Measurements from ENCODE around the gene SYDE1. TPM values are rescaled to one million over a fixed set of nuclear protein-coding genes. Genes with fewer than 3 reads are reported as not detected.

Gene SYDE1
- total RNA-seq, 2 experiments from 2014 or later: 0.40 to 0.72 TPM

DNA sequence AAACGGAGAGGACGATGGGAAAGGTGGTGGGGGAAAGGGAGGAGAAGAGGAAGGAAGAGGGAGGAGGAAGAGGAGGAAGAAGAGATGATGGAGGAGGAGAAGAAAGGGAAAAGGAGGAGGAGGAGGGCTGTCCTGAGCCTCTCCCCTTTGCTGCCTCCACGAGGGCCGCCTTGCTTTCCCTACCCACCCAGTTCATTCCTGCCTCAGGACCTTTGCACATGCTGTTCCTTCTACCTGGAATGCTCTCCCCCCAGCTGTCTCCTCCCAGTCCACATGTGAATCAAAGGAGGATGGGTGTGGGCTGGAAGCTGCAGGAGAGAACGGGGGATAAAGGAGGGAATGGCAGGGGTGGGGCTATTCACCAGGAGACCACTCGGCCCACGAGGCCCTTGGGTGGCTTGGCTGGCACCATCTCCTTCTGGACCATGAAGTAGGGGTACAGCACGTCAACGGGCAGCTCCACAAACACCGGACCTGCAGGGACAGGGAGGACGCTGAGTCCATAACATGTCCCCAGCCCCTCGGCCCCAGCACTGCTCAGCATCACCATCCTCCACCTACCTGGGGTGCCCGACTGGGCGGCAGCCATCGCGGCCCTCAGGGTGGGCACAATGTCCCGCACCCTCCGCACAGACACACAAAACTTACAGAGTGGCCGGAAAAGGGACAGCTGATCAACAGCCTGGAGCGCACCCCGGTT lies 15.3 kb downstream of the SYDE1 start:
- POLR2A ChIA-PET: interaction anchor here (0.7 kb wide), 1 partner anchor 876 kb away, joined by 3 read pairs; no protein-coding TSS in a partner anchor
- CTCF ChIA-PET: no interaction called here

DNA sequence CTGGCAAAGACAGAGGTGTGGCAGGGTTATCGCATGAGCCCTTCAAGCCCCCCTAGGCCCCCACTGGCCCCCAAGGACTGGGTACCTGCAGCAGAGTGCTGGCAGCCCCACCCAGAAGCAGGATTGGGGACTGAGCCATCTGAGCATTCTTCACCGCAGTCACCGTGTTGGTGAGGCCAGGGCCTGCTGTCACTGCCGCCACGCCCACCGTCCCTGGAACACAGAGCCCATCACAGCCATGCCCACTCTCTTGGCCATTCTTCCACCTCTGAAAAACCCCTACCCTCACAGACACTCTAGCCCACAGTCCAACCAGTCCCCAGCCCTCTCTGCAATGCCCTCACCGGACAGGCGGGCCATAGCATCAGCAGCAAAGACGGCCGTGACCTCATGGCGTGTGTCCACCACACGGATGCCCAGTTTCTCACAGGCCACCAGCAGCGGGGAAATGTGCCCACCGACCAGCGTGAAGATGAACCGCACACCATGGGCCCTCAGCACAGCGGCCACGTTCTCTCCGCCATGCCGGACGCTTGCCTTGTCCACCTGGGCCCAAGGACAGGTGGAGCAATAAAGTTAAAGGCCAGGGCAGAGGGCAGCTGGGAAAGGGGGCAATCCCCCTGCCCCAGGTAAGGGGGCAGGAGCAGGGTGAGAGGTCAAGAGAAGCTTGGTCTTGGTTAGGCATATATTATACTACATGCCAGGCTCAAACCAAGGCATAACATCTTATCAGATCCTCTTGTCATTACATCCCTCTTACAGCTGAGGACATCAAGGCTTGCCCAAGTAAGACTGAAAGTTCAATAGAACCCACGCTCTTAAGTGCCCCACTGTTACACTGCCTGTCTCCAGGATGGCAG lies 16.1 kb downstream of the SYDE1 start:
- ChIA-PET CTCF (interaction anchor here (0.6 to 1.1 kb wide), 3 partner anchors 11 to 61 kb away, joined by 3 to 4 read pairs (median 3); no protein-coding TSS in a partner anchor), POLR2A (interaction anchor here (0.5 to 0.6 kb wide), 2 partner anchors 32 to 1161 kb away, joined by 3 to 5 read pairs; no protein-coding TSS in a partner anchor)

DNA sequence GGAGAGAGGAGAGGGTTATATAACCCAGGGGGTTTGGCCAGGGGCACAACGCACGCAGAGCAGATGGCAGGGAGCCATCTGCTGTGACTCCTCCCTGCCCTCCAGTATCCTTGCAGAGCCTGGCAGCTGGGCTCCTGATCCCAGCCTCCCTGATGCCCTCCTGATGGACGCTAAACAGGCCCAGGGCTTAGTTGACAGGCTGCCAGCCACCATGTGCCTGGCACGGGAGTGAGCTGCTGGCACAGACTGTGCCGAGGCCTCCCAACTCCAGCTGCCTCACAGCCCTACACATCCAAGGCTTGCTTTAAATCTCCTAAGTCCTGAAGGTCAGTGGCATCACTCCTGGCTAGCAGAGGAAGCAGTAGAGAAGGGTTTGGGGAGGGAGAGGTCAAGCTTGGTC lies 16.7 kb downstream of the SYDE1 start:
- CTCF ChIA-PET: interaction anchor here (0.6 to 1.4 kb wide), 4 partner anchors 12 to 255 kb away, joined by 3 to 4 read pairs (median 3); no protein-coding TSS in a partner anchor
- POLR2A ChIA-PET: interaction anchor here (0.5 to 1.3 kb wide), 5 partner anchors 18 to 1160 kb away, joined by 3 to 5 read pairs (median 4); no protein-coding TSS in a partner anchor

DNA sequence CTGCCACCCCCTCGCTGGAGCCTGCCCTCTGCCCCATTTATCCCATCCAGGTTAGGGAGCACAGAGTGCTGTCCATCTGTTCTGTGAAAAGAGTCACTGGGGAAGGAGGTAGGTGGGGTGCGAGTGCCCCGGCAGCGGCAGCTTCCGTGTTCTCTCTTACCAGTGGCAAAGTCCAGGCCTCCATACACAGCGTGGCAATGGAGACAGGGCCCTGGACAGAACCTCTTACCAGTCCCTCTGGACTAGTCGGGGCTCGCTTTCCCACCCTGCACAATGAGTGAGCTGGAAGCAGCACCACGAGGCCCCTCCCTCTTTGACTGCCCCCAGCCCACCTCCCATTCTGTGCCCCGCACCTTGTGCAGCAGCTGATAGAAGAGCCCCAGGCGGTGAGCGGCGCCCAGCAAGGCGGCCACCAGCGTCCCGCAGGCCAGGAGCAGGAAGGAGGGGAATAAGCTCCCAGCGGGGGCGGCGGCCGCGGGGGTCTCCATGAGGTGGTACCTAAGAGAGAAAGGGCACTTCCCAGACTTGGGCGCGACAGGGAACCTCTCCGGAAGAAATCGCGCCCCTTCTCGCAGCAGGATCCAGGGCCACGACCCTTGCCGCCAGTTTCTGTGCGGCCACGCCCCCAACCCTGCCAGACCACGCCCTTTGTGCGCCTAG lies 17.5 kb downstream of the SYDE1 start:
- POLR2A ChIA-PET: interaction anchor here (0.5 to 1.3 kb wide), 2 partner anchors 18 to 22 kb away, joined by 4 read pairs; no protein-coding TSS in a partner anchor
- CTCF ChIA-PET: interaction anchor here (0.9 to 1.4 kb wide), 3 partner anchors 17 to 254 kb away, joined by 3 to 4 read pairs (median 3); no protein-coding TSS in a partner anchor

DNA sequence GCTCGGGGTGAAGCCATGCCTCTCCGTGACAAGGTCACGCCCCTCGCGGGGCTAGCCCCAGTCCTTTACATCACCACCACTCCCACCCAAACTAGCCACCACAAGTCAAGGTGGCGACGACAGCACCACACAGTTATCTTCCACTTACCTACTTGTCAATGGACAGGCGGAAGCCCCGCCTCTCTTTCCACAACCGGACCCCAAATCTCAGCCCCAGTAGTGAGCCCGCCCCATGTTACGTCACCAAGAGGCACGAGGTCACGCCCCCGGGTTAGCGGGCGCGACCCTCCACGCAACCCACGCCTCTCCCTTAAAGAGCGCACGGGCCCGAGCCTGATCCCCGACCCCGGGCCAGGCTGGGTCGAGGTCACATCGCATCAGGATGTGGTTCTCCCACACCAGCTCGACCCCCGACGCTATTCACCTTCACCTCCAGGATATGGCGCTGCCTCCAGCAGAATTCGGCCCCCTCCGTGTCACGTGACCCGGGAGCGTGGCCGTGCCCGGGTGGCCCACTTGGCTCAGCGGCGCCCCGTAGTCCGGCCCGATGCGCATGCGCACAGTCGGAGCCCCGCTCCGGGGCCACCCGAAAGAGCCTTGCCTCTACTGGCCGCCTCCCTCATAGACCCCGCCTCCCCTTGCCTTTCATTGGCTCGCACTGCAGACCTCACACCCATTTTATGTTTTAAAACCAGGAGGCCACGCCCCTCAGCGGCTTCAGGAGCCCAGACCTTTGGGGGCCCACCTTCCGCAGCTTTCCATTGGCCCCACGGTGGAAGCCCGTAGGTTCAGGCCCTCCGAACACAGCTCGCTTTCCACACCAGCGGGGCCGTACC lies 18.2 kb downstream of the SYDE1 start:
- ChIA-PET POLR2A (interaction anchor here (1.3 kb wide), 1 partner anchor 19 kb away, joined by 4 read pairs; no protein-coding TSS in a partner anchor), CTCF (interaction anchor here (1.3 to 1.4 kb wide), 2 partner anchors 24 to 253 kb away, joined by 3 to 4 read pairs; no protein-coding TSS in a partner anchor)

DNA sequence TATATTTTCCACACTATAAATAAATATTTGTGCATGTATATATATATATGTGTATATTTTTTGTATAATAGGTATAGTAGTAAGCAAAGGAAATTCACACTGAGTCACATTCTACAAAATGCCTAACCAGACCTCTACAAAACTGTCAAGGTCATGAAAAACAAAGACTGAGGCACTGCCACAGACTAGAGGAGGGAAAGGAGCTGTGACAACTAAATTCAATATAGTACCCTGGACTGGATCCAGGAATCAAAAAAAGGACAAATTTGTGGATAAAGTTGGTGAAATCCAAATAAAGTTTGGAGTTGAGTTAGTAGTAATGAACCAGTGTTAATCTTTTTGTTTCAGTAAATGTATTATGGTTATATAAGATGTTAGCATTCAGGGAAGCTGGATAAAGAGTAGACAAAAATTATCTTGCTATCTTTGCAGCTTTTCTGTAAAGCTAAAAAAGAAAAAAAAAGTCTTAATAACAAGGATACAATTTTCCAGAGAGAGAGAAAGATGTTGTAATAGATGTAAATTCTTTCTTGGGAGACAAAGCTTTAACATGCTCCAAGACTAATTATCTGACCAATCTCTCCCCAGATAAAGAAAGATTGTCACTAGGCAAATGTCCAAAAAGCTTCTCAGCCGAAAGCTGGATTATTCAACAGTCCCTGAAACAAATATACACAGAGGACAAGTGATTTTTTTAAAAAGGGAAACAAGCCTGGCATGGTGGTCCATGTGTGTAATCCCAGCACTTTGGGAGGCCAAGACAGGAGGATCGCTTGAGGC lies 19.1 kb downstream of the SYDE1 start:
- POLR2A ChIA-PET: interaction anchor here (0.6 kb wide), 1 partner anchor 29 kb away, joined by 3 read pairs; no protein-coding TSS in a partner anchor

DNA sequence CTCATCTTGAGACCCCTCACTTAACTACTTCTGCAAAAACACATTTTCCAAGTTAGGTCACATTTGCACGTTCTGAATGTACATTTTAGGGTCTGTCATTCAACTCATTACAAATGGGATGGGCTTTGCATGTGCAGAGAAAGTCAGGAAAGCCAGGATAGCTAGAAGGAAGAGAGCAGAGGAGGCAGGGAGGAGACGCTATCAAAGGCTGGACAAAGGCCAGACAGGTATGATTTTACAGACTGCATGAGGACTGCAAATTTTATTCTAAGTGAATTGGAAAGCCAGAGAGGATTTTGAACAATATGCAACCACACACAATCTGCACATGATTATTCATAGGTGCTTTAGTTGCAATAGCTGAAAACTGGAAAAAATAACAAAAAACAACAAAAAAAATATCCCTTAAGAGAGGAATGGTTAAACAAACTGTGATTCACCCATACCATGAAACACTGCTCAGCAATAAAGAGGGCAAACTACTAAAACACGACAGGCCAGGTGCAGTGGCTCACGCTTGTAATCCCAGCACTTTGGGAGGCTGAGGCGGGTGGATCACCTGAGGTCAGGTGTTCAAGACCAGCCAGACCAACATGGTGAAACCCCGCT lies 21.1 kb downstream of the SYDE1 start:
- CTCF ChIA-PET: no interaction called here
- POLR2A ChIA-PET: no interaction called here

More for the DNA sequence above, 19.1 kb downstream of the SYDE1 start:
- CTCF ChIA-PET: no interaction called here

DNA sequence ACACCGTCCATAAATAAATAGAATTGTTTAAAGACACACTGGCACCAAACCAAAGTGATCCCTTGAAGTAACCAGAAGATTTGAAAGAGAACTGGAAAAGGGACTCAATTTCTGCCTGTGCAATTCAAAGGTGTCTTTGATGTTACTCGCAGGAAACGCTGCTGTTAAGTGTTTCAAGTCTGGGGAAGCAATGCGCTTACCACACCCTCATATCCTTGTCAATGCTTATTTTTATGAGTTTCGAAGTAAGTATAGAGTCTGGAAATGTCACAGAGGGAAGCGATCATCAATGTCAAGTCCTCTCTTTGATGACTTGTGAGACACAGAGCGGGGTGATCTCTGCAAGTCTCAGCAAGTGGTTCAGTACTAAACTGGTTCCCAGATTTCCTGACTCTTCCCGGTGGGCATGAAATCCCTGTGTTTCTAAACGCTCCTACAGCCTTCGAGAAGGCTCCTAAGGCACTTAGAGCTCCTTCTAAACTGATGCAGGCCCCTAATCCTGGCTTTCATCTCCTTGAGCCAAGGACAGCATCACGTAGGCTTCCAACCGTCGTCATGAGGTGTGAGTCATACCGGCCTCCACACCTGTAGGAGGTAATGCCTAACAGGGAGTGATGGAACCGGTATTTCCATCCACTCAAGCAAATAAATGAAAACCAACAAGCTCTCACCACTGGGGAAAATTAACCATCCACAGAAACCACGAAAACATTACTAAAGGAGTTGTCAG lies 22.8 kb downstream of the SYDE1 start:
- CTCF ChIA-PET: no interaction called here
- POLR2A ChIA-PET: no interaction called here

DNA sequence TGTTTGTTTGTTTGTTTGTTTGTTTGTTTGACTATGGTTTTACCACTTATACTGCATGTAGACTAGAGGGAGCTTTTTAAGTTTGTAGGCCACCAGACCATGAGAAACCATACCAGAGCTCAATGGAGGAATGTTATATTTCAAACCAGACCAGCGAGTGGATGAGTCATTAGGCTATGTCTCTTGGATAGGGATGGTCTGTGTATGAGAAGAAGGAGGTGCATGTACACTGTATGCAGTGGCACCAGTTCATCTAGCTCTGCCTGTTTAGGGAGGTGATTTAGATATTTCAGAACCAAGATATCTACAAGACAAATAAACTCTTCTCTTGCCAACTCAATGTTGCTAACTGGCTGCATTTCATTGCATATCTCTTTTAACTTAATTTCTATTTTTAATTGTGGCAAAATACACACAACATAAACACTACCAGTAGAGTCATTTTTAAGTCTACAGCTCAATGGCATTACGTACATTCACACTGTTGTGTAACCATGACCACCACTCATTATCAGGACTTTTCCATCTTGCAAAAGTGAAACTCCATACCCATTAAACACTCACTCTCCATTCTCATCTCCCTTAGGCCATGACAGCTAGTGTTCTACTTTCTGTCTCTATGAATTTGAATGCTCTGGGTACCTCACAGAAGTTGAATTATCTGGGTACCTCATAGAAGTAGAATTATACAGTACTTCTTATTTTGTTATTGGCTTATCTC lies 29.2 kb downstream of the SYDE1 start:
- CTCF ChIA-PET: no interaction called here
- POLR2A ChIA-PET: no interaction called here

DNA sequence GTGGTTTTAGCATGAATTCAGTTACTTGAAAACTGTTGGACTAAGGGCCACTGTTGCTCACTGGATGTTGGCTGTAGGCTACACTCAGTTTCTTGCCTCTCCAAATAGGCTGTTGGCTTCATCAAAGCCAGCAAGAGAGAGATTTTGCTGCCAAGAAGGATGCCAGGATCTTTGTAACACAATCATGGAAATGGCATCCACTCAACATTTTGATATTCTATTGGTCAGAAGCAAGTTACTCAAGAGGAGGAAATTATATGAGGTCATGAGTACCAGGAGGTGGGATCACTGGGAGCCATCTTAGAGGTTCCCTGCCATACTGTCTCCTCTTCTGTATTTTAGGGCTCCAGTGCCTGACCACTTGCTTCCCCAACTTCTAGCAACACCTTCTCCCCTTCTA lies 30.6 kb downstream of the SYDE1 start:
- CTCF ChIA-PET: interaction anchor here (0.6 to 0.9 kb wide), 2 partner anchors 21 to 46 kb away, joined by 3 read pairs; no protein-coding TSS in a partner anchor
- POLR2A ChIA-PET: no interaction called here

DNA sequence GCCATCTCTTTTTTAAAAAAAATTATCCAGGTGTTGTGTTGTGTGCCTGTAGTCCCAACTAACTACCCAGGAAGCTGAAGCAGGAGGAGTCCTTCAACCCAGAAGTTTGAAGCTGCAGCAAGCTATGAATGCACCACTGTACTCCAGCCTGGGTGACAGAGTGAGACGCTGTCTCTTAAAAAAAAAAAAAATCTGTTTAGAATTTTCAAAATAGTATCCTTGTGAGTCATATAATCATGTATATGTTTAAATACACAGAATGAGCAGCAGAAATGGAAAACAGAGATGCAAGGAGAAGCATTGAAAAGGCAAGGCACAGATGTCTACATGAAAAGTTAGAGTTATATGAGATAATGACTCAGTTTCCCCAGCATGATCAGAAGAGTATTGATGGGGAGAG lies 31.2 kb downstream of the SYDE1 start:
- POLR2A ChIA-PET: no interaction called here
- CTCF ChIA-PET: no interaction called here

DNA sequence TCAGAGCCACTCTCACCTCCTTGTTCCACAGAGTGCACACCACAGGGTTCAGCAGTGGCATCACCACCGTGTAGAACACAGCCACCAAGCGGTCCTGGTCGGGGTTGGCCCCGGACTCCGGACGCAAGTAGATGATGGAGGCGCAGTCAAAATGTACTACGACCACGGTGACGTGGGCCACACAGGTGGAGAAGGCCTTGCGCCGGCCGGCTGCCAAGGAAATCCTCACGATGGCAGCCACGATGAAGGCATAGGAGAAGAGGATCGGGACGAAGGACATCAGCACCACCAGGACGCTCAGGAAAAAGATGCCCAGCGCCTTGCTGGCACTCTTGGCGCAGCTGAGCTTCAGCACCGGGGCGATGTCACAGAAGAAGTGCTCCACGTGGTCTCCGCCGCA lies 33.9 kb downstream of the SYDE1 start:
- CTCF ChIA-PET: no interaction called here
- POLR2A ChIA-PET: no interaction called here

DNA sequence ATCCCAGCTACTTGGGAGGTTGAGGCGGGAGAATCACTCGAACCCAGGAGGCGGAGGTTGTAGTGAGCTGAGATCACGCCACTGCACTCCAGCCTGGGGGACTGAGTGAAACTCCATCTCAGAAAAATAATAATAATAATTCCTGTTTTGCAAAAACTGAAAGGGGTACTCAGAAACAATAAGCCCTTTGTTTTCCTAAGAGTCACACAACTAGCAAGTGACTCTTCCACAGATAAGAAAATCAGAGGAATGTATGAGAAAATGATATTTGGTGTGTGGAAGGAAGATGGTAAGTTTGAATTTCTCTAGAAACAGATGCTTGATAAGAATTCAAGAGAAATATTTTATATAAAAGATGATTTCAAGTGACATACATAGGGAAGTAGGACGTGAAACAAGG lies 35.1 kb downstream of the SYDE1 start:
- ChIA-PET CTCF (interaction anchor here (0.9 kb wide), 1 partner anchor 51 kb away, joined by 4 read pairs; no protein-coding TSS in a partner anchor), POLR2A (no interaction called here)

DNA sequence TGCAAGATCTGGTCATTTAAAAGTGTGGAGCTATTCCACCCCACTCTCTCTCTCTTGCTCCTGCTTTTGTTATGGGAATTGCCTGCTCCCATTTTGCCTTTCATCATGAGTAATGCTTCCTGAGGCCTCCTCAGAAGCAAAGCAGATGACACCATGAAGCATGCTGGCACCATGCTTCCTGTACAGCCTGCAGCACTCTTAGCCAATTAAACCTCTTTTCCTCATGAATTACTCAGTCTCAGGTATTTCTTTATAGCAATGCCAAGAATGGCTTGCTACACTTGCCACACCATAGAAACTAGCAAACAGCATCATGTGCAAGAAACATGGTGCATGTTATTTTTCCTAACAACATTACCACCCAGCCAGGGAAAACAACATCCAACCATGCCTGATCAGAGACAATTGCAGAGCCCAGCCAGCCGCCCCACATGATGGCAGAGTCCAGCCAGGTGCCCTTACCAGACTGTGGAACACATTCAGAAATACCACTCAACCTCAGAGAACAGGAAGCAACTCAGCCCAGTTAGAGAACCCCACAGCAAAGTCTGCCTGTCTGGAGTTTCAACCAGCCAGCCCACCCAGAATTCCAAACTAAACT lies 36.9 kb downstream of the SYDE1 start:
- CTCF ChIA-PET: no interaction called here

DNA sequence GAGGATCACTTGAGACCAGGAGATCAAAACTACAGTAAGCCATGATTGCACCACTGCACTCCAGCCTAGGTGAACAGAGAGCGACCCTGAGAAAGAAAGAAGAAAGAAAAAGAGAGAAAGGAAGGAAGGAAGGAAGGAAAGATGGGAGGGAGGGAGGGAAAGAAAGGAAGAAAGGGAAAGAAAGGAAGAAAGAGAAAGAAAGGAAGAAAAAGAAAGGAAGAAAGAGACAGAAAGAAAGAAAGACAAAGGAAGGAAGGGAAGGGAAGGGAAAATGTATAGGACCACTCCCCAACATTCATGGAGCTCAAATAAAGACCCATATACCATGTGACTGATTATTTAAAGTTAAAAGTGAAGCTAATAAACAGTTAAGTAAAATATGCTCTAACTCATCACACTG lies 39.9 kb downstream of the SYDE1 start:
- POLR2A ChIA-PET: no interaction called here

More for the DNA sequence above, 36.9 kb downstream of the SYDE1 start:
- POLR2A ChIA-PET: no interaction called here

DNA sequence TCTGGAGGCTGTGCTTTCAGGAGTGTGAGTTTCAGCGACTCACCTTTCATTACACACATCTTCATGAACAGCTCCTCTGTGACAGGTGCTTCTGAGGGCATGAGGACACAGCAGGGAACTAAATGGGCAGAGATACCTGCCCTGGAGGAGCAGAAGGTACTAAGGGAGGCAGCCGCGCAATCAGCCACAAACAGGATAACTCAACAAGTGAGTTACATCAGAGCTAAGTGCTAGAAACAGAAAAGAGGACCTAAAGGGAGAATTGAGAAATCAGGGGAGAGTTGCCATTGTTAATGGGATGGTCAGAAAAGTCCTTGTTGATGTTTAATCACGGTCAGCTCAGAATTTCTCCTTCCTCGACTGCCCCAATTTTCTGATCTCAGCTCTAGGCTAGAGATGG lies 42.5 kb downstream of the SYDE1 start:
- ChIA-PET CTCF (interaction anchor here (2.2 kb wide), 1 partner anchor 58 kb away, joined by 8 read pairs; no protein-coding TSS in a partner anchor), POLR2A (no interaction called here)

More for the DNA sequence above, 39.9 kb downstream of the SYDE1 start:
- CTCF ChIA-PET: no interaction called here
